Liver (tissue), 9 donors: ENCODE measurements around the gene ZBTB4. TPM values are rescaled to one million over a fixed set of nuclear protein-coding genes. Genes with fewer than 3 reads are reported as not detected.

ENCODE experiments used
- DNase-seq: peaks from one replicate; pipeline ENCODE4 v3.0.0-alpha.2; 2017; ENCODE audit warnings: low spot score
- H3K27ac ChIP-seq, 2 donors: one replicate each; pipeline ENCODE4 v1.7.0; 2013; ENCODE audit warnings: inconsistent platforms in 2 of 2, low read length in 2 of 2, control low read depth in 1 of 2, low read depth in 1 of 2, mild to moderate bottlenecking in 1 of 2
- H3K27me3 ChIP-seq, 4 donors: one replicate each; pipeline versions ENCODE4 v1.6.1 to v1.7.0; 2013; ENCODE audit warnings: low read length in 3 of 4, inconsistent platforms in 1 of 4, mild to moderate bottlenecking in 1 of 4, moderate library complexity in 1 of 4; ENCODE audit not compliant: control insufficient read depth in 4 of 4, insufficient read depth in 4 of 4
- H3K36me3 ChIP-seq, 4 donors: one replicate each; pipeline versions ENCODE4 v1.6.1 to v1.7.0; 2013; ENCODE audit warnings: low read length in 3 of 4, mild to moderate bottlenecking in 3 of 4, low read depth in 1 of 4, moderate library complexity in 1 of 4; ENCODE audit not compliant: control insufficient read depth in 4 of 4, insufficient read depth in 3 of 4
- H3K4me1 ChIP-seq, 4 donors: one replicate each; pipeline versions ENCODE4 v1.6.1 to v1.7.0; 2013; ENCODE audit warnings: low read length in 3 of 4, mild to moderate bottlenecking in 3 of 4, moderate library complexity in 1 of 4; ENCODE audit not compliant: control insufficient read depth in 4 of 4, insufficient read depth in 4 of 4
- H3K4me3 ChIP-seq, 3 donors: one replicate each; pipeline versions ENCODE4 v1.6.1 to v1.7.0; 2013; ENCODE audit warnings: low read length in 3 of 3, control low read depth in 1 of 3, low read depth in 1 of 3, mild to moderate bottlenecking in 1 of 3
- H3K9ac ChIP-seq, 2 donors: one replicate each; pipeline ENCODE4 v1.7.0; 2013; ENCODE audit warnings: low read length in 2 of 2, mild to moderate bottlenecking in 2 of 2, moderate library complexity in 2 of 2, control low read depth in 1 of 2, low read depth in 1 of 2
- H3K9me3 ChIP-seq, 4 donors: one replicate each; pipeline versions ENCODE4 v1.6.1 to v1.7.0; 2013; ENCODE audit warnings: low read length in 3 of 4; ENCODE audit not compliant: control insufficient read depth in 4 of 4
- EGR1 ChIP-seq, 2 donors: IDR thresholded peaks; 2 replicates each; pipeline ENCODE4 v1.6.1; 2016 to 2018; ENCODE audit warnings: antibody characterized with exemption in 2 of 2, low read depth in 2 of 2
- FOXA2 ChIP-seq: IDR thresholded peaks from 2 replicates; pipeline ENCODE4 v1.6.1; 2016; ENCODE audit warnings: antibody characterized with exemption
- GABPA ChIP-seq, 2 donors: IDR thresholded peaks in 1 of 2; conservative IDR thresholded peaks in 1 of 2; 2 replicates each; pipeline ENCODE4 v1.6.1; 2016; ENCODE audit warnings: antibody characterized with exemption in 2 of 2, mild to moderate bottlenecking in 1 of 2, moderate library complexity in 1 of 2
- HNF4A ChIP-seq, 2 donors: conservative IDR thresholded peaks; 2 replicates each; pipeline ENCODE4 v1.6.1; 2016; ENCODE audit warnings: antibody characterized with exemption in 2 of 2, mild to moderate bottlenecking in 2 of 2
- HNF4G ChIP-seq: IDR thresholded peaks from 2 replicates; pipeline ENCODE4 v1.6.1; 2016; ENCODE audit warnings: antibody characterized with exemption
- JUND ChIP-seq, 2 donors: IDR thresholded peaks; 2 replicates each; pipeline ENCODE4 v1.6.1; 2016; ENCODE audit warnings: antibody characterized with exemption in 2 of 2
- MAX ChIP-seq: IDR thresholded peaks from 2 replicates; pipeline ENCODE4 v1.6.1; 2016; ENCODE audit warnings: antibody characterized with exemption
- RAD21 ChIP-seq, 2 donors: IDR thresholded peaks; 2 replicates each; pipeline ENCODE4 v1.6.1; 2016; ENCODE audit warnings: antibody characterized with exemption in 2 of 2, mild to moderate bottlenecking in 2 of 2
- REST ChIP-seq: IDR thresholded peaks from 2 replicates; pipeline ENCODE4 v1.6.1; 2016; ENCODE audit warnings: antibody characterized with exemption, mild to moderate bottlenecking
- SP1 ChIP-seq: IDR thresholded peaks from 2 replicates; pipeline ENCODE4 v1.6.1; 2018; ENCODE audit warnings: antibody characterized with exemption, mild to moderate bottlenecking
- TAF1 ChIP-seq: conservative IDR thresholded peaks from 2 replicates; pipeline ENCODE4 v1.6.1; 2016; ENCODE audit warnings: antibody characterized with exemption, mild to moderate bottlenecking
- YY1 ChIP-seq: IDR thresholded peaks from 2 replicates; pipeline ENCODE4 v1.6.1; 2016; ENCODE audit warnings: antibody characterized with exemption, mild to moderate bottlenecking
- WGBS: extraction: QIAGEN DNeasy Blood & Tissue Kit; methylation state at CpG from one replicate; pipeline ENCODE4 v1.1.7; 2013; 5-methylcytosine and 5-hydroxymethylcytosine counted together
- polyA plus RNA-seq, 2 donors: library from polyadenylated mRNA; stranded (reverse) in 1 of 2; unstranded in 1 of 2; fragments of 200-250 nt in 1 of 2; fragments of >200 nt in 1 of 2; fragmentation: Nextera tagmentation in 1 of 2; extraction: Ambion mirVana in 1 of 2; gene quantifications; one replicate each; pipeline versions ENCODE4 v1.2.1 to v1.2.3, GENCODE V29; 2013 to 2015
- total RNA-seq, 2 donors: library from RNA; depleted of rRNA; stranded (reverse); fragments of >200 nt; gene quantifications; one replicate each; pipeline ENCODE4 v1.2.3, GENCODE V29; 2014
- TF ChIP-seq, protein P1 (sequence below): fragments of 150-350 bp; IDR thresholded peaks from 2 replicates; pipeline ENCODE4 v1.5.1; 2017; ENCODE audit warnings: improper control_type of control experiment, low read depth, low read length; ENCODE audit not compliant: missing input control
- TF ChIP-seq, protein P2 (sequence below): IDR thresholded peaks from 2 replicates; pipeline ENCODE4 v1.6.1; 2016; ENCODE audit warnings: antibody characterized with exemption
- TF ChIP-seq, protein P3 (sequence below): IDR thresholded peaks from 2 replicates; pipeline ENCODE4 v1.6.1; 2016; ENCODE audit warnings: antibody characterized with exemption
- donor health status: healthy.
- donor health status: healthy.
- donor health status: healthy.
- donor health status: healthy.
- donor health status: healthy.

The ZBTB4 gene
- total and polyA plus RNA-seq, 4 donors, result 1.5 to 6.0 (median 5.1) TPM

DNA sequence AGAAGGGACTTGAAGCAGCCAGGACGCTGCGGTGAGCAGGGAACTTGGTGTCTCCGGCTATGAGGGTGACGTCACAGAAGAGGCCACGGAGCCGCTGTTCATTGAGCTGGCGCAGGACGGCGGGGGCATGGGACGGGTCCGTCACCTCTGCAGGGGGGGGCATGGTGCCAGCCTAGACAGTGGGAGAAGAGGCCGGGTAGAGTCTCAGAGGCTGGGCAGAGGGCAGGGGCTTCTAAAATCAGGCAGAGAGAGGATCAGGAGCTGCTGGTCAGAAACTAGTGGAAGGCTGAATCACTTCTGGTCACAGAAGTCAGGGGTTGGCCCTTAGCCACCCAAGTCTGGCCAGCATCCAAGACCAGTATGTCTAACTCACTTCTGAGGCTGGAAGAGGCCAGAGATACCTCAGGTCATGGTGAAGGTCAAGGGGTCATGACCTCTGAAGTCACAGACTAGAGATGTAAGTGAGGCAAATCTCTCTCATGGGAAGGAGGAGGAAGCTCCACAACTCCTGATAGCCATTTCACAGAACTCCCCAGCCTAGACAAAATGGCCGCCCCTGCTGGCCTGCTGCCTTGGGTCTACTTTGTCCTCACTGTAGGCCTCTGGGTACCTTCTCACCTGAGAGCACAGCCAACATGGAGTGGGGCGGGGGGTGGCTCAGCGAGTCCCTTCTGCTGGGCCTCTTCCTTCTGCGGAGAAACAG is 12.6 kb downstream of the ZBTB4 start (continued):
- TF ChIP-seq, protein P1, sequence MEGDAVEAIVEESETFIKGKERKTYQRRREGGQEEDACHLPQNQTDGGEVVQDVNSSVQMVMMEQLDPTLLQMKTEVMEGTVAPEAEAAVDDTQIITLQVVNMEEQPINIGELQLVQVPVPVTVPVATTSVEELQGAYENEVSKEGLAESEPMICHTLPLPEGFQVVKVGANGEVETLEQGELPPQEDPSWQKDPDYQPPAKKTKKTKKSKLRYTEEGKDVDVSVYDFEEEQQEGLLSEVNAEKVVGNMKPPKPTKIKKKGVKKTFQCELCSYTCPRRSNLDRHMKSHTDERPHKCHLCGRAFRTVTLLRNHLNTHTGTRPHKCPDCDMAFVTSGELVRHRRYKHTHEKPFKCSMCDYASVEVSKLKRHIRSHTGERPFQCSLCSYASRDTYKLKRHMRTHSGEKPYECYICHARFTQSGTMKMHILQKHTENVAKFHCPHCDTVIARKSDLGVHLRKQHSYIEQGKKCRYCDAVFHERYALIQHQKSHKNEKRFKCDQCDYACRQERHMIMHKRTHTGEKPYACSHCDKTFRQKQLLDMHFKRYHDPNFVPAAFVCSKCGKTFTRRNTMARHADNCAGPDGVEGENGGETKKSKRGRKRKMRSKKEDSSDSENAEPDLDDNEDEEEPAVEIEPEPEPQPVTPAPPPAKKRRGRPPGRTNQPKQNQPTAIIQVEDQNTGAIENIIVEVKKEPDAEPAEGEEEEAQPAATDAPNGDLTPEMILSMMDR, result no peak
- no peak for TF ChIP-seq TAF1
- no peak for TF ChIP-seq EGR1 (IDR thresholded peaks at IDR 0.05; ENCODE audit: low read depth in 2 of 2)
- TF ChIP-seq HNF4G, result no peak
- no peak for TF ChIP-seq SP1
- TF ChIP-seq FOXA2, result no peak
- TF ChIP-seq GABPA (IDR thresholded peaks at IDR 0.05 in 1 of 2, conservative IDR thresholded peaks at IDR 0.05 in 1 of 2), result no peak
- TF ChIP-seq, protein P2, sequence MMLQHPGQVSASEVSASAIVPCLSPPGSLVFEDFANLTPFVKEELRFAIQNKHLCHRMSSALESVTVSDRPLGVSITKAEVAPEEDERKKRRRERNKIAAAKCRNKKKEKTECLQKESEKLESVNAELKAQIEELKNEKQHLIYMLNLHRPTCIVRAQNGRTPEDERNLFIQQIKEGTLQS, result no peak
- TF ChIP-seq MAX, result no peak
- peak; percentile 92 for TF ChIP-seq YY1

GRCh38 chr17:7466318-7466638 is 13.2 kb downstream of the ZBTB4 start:
- DNase-seq, result no peak
- no peak overlapping the region for H3K4me3 ChIP-seq
- H3K4me1 ChIP-seq, result peaks cover 0 to 20% (median 12%) of the 10 kb centered on the region in 4 donors
- no peaks in the 10 kb centered on the region for H3K9me3 ChIP-seq
- peak overlapping the region; percentile 55 to 70 for H3K27ac ChIP-seq
- no peaks in the 10 kb centered on the region for H3K27me3 ChIP-seq
- no peak for TF ChIP-seq JUND (IDR thresholded peaks at IDR 0.05)
- TF ChIP-seq, protein P3, sequence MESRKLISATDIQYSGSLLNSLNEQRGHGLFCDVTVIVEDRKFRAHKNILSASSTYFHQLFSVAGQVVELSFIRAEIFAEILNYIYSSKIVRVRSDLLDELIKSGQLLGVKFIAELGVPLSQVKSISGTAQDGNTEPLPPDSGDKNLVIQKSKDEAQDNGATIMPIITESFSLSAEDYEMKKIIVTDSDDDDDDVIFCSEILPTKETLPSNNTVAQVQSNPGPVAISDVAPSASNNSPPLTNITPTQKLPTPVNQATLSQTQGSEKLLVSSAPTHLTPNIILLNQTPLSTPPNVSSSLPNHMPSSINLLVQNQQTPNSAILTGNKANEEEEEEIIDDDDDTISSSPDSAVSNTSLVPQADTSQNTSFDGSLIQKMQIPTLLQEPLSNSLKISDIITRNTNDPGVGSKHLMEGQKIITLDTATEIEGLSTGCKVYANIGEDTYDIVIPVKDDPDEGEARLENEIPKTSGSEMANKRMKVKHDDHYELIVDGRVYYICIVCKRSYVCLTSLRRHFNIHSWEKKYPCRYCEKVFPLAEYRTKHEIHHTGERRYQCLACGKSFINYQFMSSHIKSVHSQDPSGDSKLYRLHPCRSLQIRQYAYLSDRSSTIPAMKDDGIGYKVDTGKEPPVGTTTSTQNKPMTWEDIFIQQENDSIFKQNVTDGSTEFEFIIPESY, result no peak
- TF ChIP-seq FOXA2, result no peak
- TF ChIP-seq MAX, result no peak
- TF ChIP-seq REST, result no peak
- TF ChIP-seq, protein P1, result no peak
- TF ChIP-seq YY1, result no peak
- no peak for TF ChIP-seq RAD21 (IDR thresholded peaks at IDR 0.05)
- TF ChIP-seq HNF4G, result no peak
- no peak for TF ChIP-seq GABPA (IDR thresholded peaks at IDR 0.05 in 1 of 2, conservative IDR thresholded peaks at IDR 0.05 in 1 of 2)
- TF ChIP-seq HNF4A (conservative IDR thresholded peaks at IDR 0.05), result no peak
- 86% methylated on average over 9 of the region's 9 CpGs for WGBS
- H3K9ac ChIP-seq, result no peak overlapping the region
- peaks cover 0 to 12% (median 3%) of the 10 kb centered on the region in 4 donors for H3K36me3 ChIP-seq
